Upper lobe of left lung (tissue), 6 donors: ENCODE results near the gene PDE7B. TPM values are rescaled to one million over a fixed set of nuclear protein-coding genes. Genes with fewer than 3 reads are reported as not detected.

Source experiments
- ATAC-seq, 2 donors: fragments of 200-7000 bp; cut with Tn5 transposase; one replicate each; pipeline ENCODE4 v1.9.1; 2022; ENCODE audit warnings: mild to moderate bottlenecking in 2 of 2, moderate library complexity in 2 of 2; ENCODE audit not compliant: low FRiP score in 2 of 2
- DNase-seq, 2 donors: peaks; one replicate each; pipeline ENCODE4 v3.0.0-alpha.2; 2019 to 2020
- H3K27ac ChIP-seq, 4 donors: fragments of 200-600 bp; sonication (generic); one replicate each; pipeline ENCODE4 v1.5.1; 2016 to 2019
- H3K27me3 ChIP-seq, 4 donors: fragments of 200-600 bp; sonication (generic); one replicate each; pipeline ENCODE4 v1.5.1; 2017 to 2019
- H3K36me3 ChIP-seq, 4 donors: fragments of 200-600 bp; sonication (generic); one replicate each; pipeline ENCODE4 v1.5.1; 2016 to 2019
- H3K4me1 ChIP-seq, 4 donors: fragments of 200-600 bp; sonication (generic); one replicate each; pipeline ENCODE4 v1.5.1; 2018 to 2019
- H3K4me3 ChIP-seq, 4 donors: fragments of 200-600 bp; sonication (generic); one replicate each; pipeline ENCODE4 v1.5.1; 2017 to 2019; ENCODE audit warnings: mild to moderate bottlenecking in 2 of 4, moderate library complexity in 1 of 4
- H3K9me3 ChIP-seq, 4 donors: fragments of 200-600 bp; sonication (generic); one replicate each; pipeline ENCODE4 v1.5.1; 2018 to 2019
- EP300 ChIP-seq, 4 donors: sonication (generic); formaldehyde crosslinking; IDR thresholded peaks; one replicate each; pipeline ENCODE4 v1.5.1; 2017; ENCODE audit warnings: antibody characterized with exemption in 4 of 4, control low read depth in 2 of 4
- POLR2A ChIP-seq, 4 donors: fragments of 450-650 bp; IDR thresholded peaks; one replicate each; pipeline ENCODE4 v1.5.1; 2016 to 2017; ENCODE audit warnings: antibody characterized with exemption in 4 of 4, mild to moderate bottlenecking in 2 of 4
- POLR2AphosphoS5 ChIP-seq, 2 donors: sonication (generic); formaldehyde crosslinking; IDR thresholded peaks; one replicate each; pipeline ENCODE4 v1.5.1; 2017; ENCODE audit warnings: antibody characterized with exemption in 2 of 2
- WGBS, 2 donors: methylation state at CpG; one replicate each; pipeline ENCODE4 v1.1.5; 2017 to 2018; 5-methylcytosine and 5-hydroxymethylcytosine counted together
- total RNA-seq, 6 donors: library from RNA; depleted of rRNA in 4 of 6; stranded (reverse); fragments of >200 nt in 4 of 6; gene quantifications; one replicate each; pipeline versions ENCODE4 v1.1.0 to v1.2.1, GENCODE V29; 2016 to 2021
- TF ChIP-seq, protein P1 (sequence below), 6 experiments: fragments of 450-650 bp in 4 of 6; fragments of 200-600 bp in 2 of 6; sonication (generic) in 2 of 6; IDR thresholded peaks; one replicate each; pipeline ENCODE4 v1.5.1; 2016 to 2019; ENCODE audit warnings: antibody characterized with exemption in 6 of 6
- donor health status: DM: no; HTN: no; CAD: no; lungs with moderate emphysema.
- donor health status: DM: no; HTN: yes; CAD: no; lungs with severe emphysema.

Gene PDE7B
- total RNA-seq, 6 donors from 2014 or later, result 1.0 to 4.4 (median 2.6) TPM

- ATAC-seq, result peak in 1 of 2 donors; percentile 39
- DNase-seq, result peak in 1 of 2 donors; percentile 51
- no peaks in the 10 kb centered on the region for H3K4me1 ChIP-seq
- H3K9me3 ChIP-seq, result no peaks in the 10 kb centered on the region
- H3K27me3 ChIP-seq, result no peaks in the 10 kb centered on the region
- no peaks in the 10 kb centered on the region for H3K36me3 ChIP-seq
- WGBS, 2 donors, result 61 to 70% methylated on average over 4 of the region's 4 CpGs
- no peak overlapping the region for H3K4me3 ChIP-seq
- TF ChIP-seq POLR2AphosphoS5 (IDR thresholded peaks at IDR 0.05) (no peak), POLR2A (IDR thresholded peaks at IDR 0.05) (no peak), EP300 (IDR thresholded peaks at IDR 0.05) (no peak)
- TF ChIP-seq, protein P1, sequence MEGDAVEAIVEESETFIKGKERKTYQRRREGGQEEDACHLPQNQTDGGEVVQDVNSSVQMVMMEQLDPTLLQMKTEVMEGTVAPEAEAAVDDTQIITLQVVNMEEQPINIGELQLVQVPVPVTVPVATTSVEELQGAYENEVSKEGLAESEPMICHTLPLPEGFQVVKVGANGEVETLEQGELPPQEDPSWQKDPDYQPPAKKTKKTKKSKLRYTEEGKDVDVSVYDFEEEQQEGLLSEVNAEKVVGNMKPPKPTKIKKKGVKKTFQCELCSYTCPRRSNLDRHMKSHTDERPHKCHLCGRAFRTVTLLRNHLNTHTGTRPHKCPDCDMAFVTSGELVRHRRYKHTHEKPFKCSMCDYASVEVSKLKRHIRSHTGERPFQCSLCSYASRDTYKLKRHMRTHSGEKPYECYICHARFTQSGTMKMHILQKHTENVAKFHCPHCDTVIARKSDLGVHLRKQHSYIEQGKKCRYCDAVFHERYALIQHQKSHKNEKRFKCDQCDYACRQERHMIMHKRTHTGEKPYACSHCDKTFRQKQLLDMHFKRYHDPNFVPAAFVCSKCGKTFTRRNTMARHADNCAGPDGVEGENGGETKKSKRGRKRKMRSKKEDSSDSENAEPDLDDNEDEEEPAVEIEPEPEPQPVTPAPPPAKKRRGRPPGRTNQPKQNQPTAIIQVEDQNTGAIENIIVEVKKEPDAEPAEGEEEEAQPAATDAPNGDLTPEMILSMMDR (IDR thresholded peaks at IDR 0.05), result no peak
- H3K27ac ChIP-seq, result no peak overlapping the region
Observed at GRCh38 chr6:136158387-136158821, 306.9 kb downstream of the PDE7B start.

DNA sequence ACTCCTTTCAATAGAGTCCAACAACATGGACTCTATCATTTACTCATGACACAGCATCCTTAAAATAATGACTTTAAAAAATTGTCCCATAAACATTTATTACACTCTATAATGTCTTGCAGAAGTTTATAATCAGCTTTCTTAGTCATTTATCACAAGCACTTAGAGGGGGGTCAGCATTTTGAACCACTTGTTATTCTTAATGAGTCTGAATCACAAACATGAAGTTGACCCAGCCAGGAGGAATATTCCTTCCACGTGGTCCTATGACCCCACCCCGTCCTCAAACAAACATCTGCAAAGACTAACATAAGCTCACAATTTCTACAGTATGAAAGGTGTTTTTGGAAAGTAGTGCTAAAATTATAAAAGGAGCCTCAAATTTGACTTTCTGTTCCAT lies 307.5 kb downstream of the PDE7B start:
- Histone ChIP-seq H3K4me1 (no peaks in the 10 kb centered on the region), H3K27me3 (no peaks in the 10 kb centered on the region), H3K4me3 (no peak overlapping the region), H3K9me3 (no peaks in the 10 kb centered on the region), H3K27ac (no peak overlapping the region), H3K36me3 (no peaks in the 10 kb centered on the region)
- 66 to 68% methylated on average over 2 of the region's 2 CpGs for WGBS, 2 donors
- no peak for TF ChIP-seq POLR2AphosphoS5 (IDR thresholded peaks at IDR 0.05)
- TF ChIP-seq, protein P1 (IDR thresholded peaks at IDR 0.05), result no peak
- no peak for TF ChIP-seq EP300 (IDR thresholded peaks at IDR 0.05)
- TF ChIP-seq POLR2A (IDR thresholded peaks at IDR 0.05), result no peak
- no peak for DNase-seq
- ATAC-seq, result no peak

- no peak overlapping the region for H3K27ac ChIP-seq
- no peaks in the 10 kb centered on the region for H3K36me3 ChIP-seq
- DNase-seq, result no peak
- H3K9me3 ChIP-seq, result no peaks in the 10 kb centered on the region
- TF ChIP-seq POLR2AphosphoS5 (IDR thresholded peaks at IDR 0.05) (no peak), POLR2A (IDR thresholded peaks at IDR 0.05) (no peak), EP300 (IDR thresholded peaks at IDR 0.05) (no peak)
- TF ChIP-seq, protein P1 (IDR thresholded peaks at IDR 0.05), result no peak
- no peak overlapping the region for H3K4me3 ChIP-seq
- no peak for ATAC-seq
- 92 to 95% methylated on average over 4 of the region's 4 CpGs for WGBS, 2 donors
- H3K27me3 ChIP-seq, result no peaks in the 10 kb centered on the region
- no peaks in the 10 kb centered on the region for H3K4me1 ChIP-seq
Observed at GRCh38 chr6:136160250-136160649, 308.7 kb downstream of the PDE7B start.

- DNase-seq (no peak), ATAC-seq (no peak)
- TF ChIP-seq POLR2A (IDR thresholded peaks at IDR 0.05) (no peak), EP300 (IDR thresholded peaks at IDR 0.05) (no peak), POLR2AphosphoS5 (IDR thresholded peaks at IDR 0.05) (no peak)
- TF ChIP-seq, protein P1 (IDR thresholded peaks at IDR 0.05), result no peak
- no peaks in the 10 kb centered on the region for H3K27me3 ChIP-seq
- H3K27ac ChIP-seq, result no peak overlapping the region
- WGBS, 2 donors, result 79 to 86% methylated on average over 3 of the region's 3 CpGs
- no peaks in the 10 kb centered on the region for H3K4me1 ChIP-seq
- no peak overlapping the region for H3K4me3 ChIP-seq
- no peaks in the 10 kb centered on the region for H3K36me3 ChIP-seq
- H3K9me3 ChIP-seq, result no peaks in the 10 kb centered on the region
Observed at GRCh38 chr6:136161950-136162349, 310.4 kb downstream of the PDE7B start.

- TF ChIP-seq EP300 (IDR thresholded peaks at IDR 0.05) (no peak), POLR2AphosphoS5 (IDR thresholded peaks at IDR 0.05) (no peak), POLR2A (IDR thresholded peaks at IDR 0.05) (no peak)
- TF ChIP-seq, protein P1 (IDR thresholded peaks at IDR 0.05), result no peak
- DNase-seq (peak in 1 of 2 donors; percentile 12), ATAC-seq (no peak)
- no peaks in the 10 kb centered on the region for H3K27me3 ChIP-seq
- H3K36me3 ChIP-seq, result no peaks in the 10 kb centered on the region
- H3K4me3 ChIP-seq, result no peak overlapping the region
- 93 to 100% methylated on average over 3 of the region's 3 CpGs for WGBS, 2 donors
- H3K27ac ChIP-seq, result no peak overlapping the region
- no peaks in the 10 kb centered on the region for H3K4me1 ChIP-seq
- H3K9me3 ChIP-seq, result no peaks in the 10 kb centered on the region
Observed at GRCh38 chr6:136163260-136163659, 311.8 kb downstream of the PDE7B start.
